Activated CD4-positive, CD25-positive, alpha-beta regulatory T cell treated with anti-CD3 and anti-CD28 coated beads, Interleukin-2, amount 50 U/mL, for 72 hours (primary cell): ENCODE measurements around the gene RAVER2.

Experiments
- DNase-seq: peaks from one replicate; pipeline ENCODE4 v3.0.0; 2021

The RAVER2 gene

GRCh38 chr1:64849942-64850341 is 105.1 kb downstream of the RAVER2 start:
- DNase-seq = no peak

GRCh38 chr1:64850846-64851245 is 106.0 kb downstream of the RAVER2 start:
- no peak for DNase-seq

- no peak for DNase-seq
Measured at GRCh38 chr1:64851664-64852063, 106.8 kb downstream of the RAVER2 start.

GRCh38 chr1:64854674-64855073 is 109.8 kb downstream of the RAVER2 start:
- DNase-seq = no peak

GRCh38 chr1:64855557-64855956 is 110.7 kb downstream of the RAVER2 start:
- DNase-seq = no peak

GRCh38 chr1:64856553-64856952 is 111.7 kb downstream of the RAVER2 start:
- no peak for DNase-seq

GRCh38 chr1:64857347-64857746 is 112.5 kb downstream of the RAVER2 start:
- no peak for DNase-seq

- no peak for DNase-seq
Measured at GRCh38 chr1:64861611-64862010, 116.7 kb downstream of the RAVER2 start.

GRCh38 chr1:64864018-64864940 is 119.4 kb downstream of the RAVER2 start:
- DNase-seq = no peak

GRCh38 chr1:64865105-64865757 is 120.4 kb downstream of the RAVER2 start:
- DNase-seq = no peak

- no peak for DNase-seq
Measured at GRCh38 chr1:64866689-64867088, 121.8 kb downstream of the RAVER2 start.

- no peak for DNase-seq
Measured at GRCh38 chr1:64867266-64867665, 122.4 kb downstream of the RAVER2 start.

- no peak for DNase-seq
Measured at GRCh38 chr1:64871256-64871655, 126.4 kb downstream of the RAVER2 start.

- DNase-seq = no peak
Measured at GRCh38 chr1:64872067-64872466, 127.2 kb downstream of the RAVER2 start.

GRCh38 chr1:64873576-64873975 is 128.7 kb downstream of the RAVER2 start:
- no peak for DNase-seq

GRCh38 chr1:64874666-64875065 is 129.8 kb downstream of the RAVER2 start:
- no peak for DNase-seq

GRCh38 chr1:64875101-64875500 is 130.2 kb downstream of the RAVER2 start:
- DNase-seq = no peak

- DNase-seq = no peak
Measured at GRCh38 chr1:64875606-64876005, 130.7 kb downstream of the RAVER2 start.

- no peak for DNase-seq
Measured at GRCh38 chr1:64877151-64877550, 132.3 kb downstream of the RAVER2 start.

- no peak for DNase-seq
Measured at GRCh38 chr1:64877598-64877997, 132.7 kb downstream of the RAVER2 start.

GRCh38 chr1:64878090-64878489 is 133.2 kb downstream of the RAVER2 start:
- no peak for DNase-seq

- no peak for DNase-seq
Measured at GRCh38 chr1:64878931-64879611, 134.2 kb downstream of the RAVER2 start.

GRCh38 chr1:64880449-64880848 is 135.6 kb downstream of the RAVER2 start:
- no peak for DNase-seq

- no peak for DNase-seq
Measured at GRCh38 chr1:64881281-64881680, 136.4 kb downstream of the RAVER2 start.
